ENCODE results near the gene FAM181A. TPM values are rescaled to one million over a fixed set of nuclear protein-coding genes. Genes with fewer than 3 reads are reported as not detected.

FAM181A gene
- polyA plus RNA-seq, 1 donor from 2014 or later: 0.43 TPM

- H3F3A ChIP-seq (ENCODE audit: insufficient read depth, low read length, poor library complexity, severe bottlenecking): no peaks in the 10 kb centered on the region
Measured at GRCh38 chr14:93941293-93941910, 14.3 kb downstream of the FAM181A start.

GRCh38 chr14:93943052-93943451, 15.9 kb downstream of the FAM181A start:
- peaks cover 20% of the 10 kb centered on the region for H3K27me3 ChIP-seq (ENCODE audit: insufficient read depth, low read depth, low read length)
- H4K20me1 ChIP-seq (ENCODE audit: insufficient read depth): no peaks in the 10 kb centered on the region
- H3K4me3 ChIP-seq (ENCODE audit: low read length): no peak overlapping the region
- no peak for TF ChIP-seq RAD21 (conservative IDR thresholded peaks at IDR 0.05)
- TF ChIP-seq SMC3 (conservative IDR thresholded peaks at IDR 0.05; ENCODE audit: poor library complexity): no peak
- TF ChIP-seq CTCF (IDR thresholded peaks at IDR 0.05; ENCODE audit: poor library complexity, severe bottlenecking): no peak
- no peak for TF ChIP-seq EZH2 (IDR thresholded peaks at IDR 0.05; ENCODE audit: borderline replicate concordance, insufficient read depth, low read length, poor library complexity, severe bottlenecking)
- TF ChIP-seq REST (IDR thresholded peaks at IDR 0.05; ENCODE audit: borderline replicate concordance): no peak
- no peak for TF ChIP-seq POLR2AphosphoS5 (IDR thresholded peaks at IDR 0.05)
- no peak for TF ChIP-seq MXI1 (conservative IDR thresholded peaks at IDR 0.05; ENCODE audit: poor library complexity, severe bottlenecking)
- no peak for TF ChIP-seq EP300 (conservative IDR thresholded peaks at IDR 0.05; ENCODE audit: poor library complexity, severe bottlenecking)
- no peak for TF ChIP-seq TAF1 (IDR thresholded peaks at IDR 0.05; ENCODE audit: low read depth)
- H3F3A ChIP-seq (ENCODE audit: insufficient read depth, low read length, poor library complexity, severe bottlenecking): no peaks in the 10 kb centered on the region
- no peaks in the 10 kb centered on the region for H3K9me2 ChIP-seq (ENCODE audit: insufficient read depth, low read length)
- no peaks in the 10 kb centered on the region for H3K36me3 ChIP-seq (ENCODE audit: insufficient read depth, low read length)
- no peaks in the 10 kb centered on the region for H3K9me3 ChIP-seq (ENCODE audit: low read length)
- H3K27ac ChIP-seq (ENCODE audit: low read length): no peak overlapping the region
- no peaks in the 10 kb centered on the region for H3K79me2 ChIP-seq (replicated peaks; ENCODE audit: insufficient read depth, low read length)
- H2AFZ ChIP-seq (ENCODE audit: low read depth, low read length): no peak overlapping the region
- H3K9ac ChIP-seq (ENCODE audit: low read length): no peak overlapping the region
- H3K4me2 ChIP-seq (ENCODE audit: low read length): no peak overlapping the region

More at GRCh38 chr14:93941293-93941910, 14.3 kb downstream of the FAM181A start:
- H3K4me2 ChIP-seq (ENCODE audit: low read length): no peak overlapping the region
- no peak overlapping the region for H3K27ac ChIP-seq (ENCODE audit: low read length)
- H3K4me3 ChIP-seq (ENCODE audit: low read length): no peak overlapping the region
- no peak overlapping the region for H2AFZ ChIP-seq (ENCODE audit: low read depth, low read length)
- TF ChIP-seq EZH2 (IDR thresholded peaks at IDR 0.05; ENCODE audit: borderline replicate concordance, insufficient read depth, low read length, poor library complexity, severe bottlenecking) (no peak), TAF1 (IDR thresholded peaks at IDR 0.05; ENCODE audit: low read depth) (no peak), REST (IDR thresholded peaks at IDR 0.05; ENCODE audit: borderline replicate concordance) (no peak), POLR2AphosphoS5 (IDR thresholded peaks at IDR 0.05) (no peak), RAD21 (conservative IDR thresholded peaks at IDR 0.05) (no peak), MXI1 (conservative IDR thresholded peaks at IDR 0.05; ENCODE audit: poor library complexity, severe bottlenecking) (no peak), EP300 (conservative IDR thresholded peaks at IDR 0.05; ENCODE audit: poor library complexity, severe bottlenecking) (no peak)
- no peaks in the 10 kb centered on the region for H4K20me1 ChIP-seq (ENCODE audit: insufficient read depth)
- no peak overlapping the region for H3K9ac ChIP-seq (ENCODE audit: low read length)
- peaks cover 20% of the 10 kb centered on the region for H3K27me3 ChIP-seq (ENCODE audit: insufficient read depth, low read depth, low read length)
- no peaks in the 10 kb centered on the region for H3K36me3 ChIP-seq (ENCODE audit: insufficient read depth, low read length)
- H3K79me2 ChIP-seq (replicated peaks; ENCODE audit: insufficient read depth, low read length): no peaks in the 10 kb centered on the region
- H3K9me2 ChIP-seq (ENCODE audit: insufficient read depth, low read length): no peaks in the 10 kb centered on the region
- no peaks in the 10 kb centered on the region for H3K9me3 ChIP-seq (ENCODE audit: low read length)
